A549 (cell line): ENCODE measurements around the gene RAPH1.

Source experiments
- MYC ChIP-seq: IDR thresholded peaks from 2 replicates; pipeline ENCODE4 v1.6.1; 2012; ENCODE audit warnings: mild to moderate bottlenecking, inconsistent platforms, low read length, improper control_type of control experiment, borderline replicate concordance
- NR3C1 ChIP-seq: fragments of >200 bp; sonication (Bioruptor Twin); formaldehyde crosslinking; IDR thresholded peaks from 3 replicates; pipeline ENCODE4 v1.6.1; 2017
- PHF8 ChIP-seq: fragments of 200-600 bp; sonication (generic); IDR thresholded peaks from 2 replicates; pipeline ENCODE4 v1.6.1; 2016; ENCODE audit warnings: low read depth, mild to moderate bottlenecking, antibody characterized with exemption, moderate library complexity, borderline replicate concordance
- POLR2A ChIP-seq: IDR thresholded peaks from 2 replicates; pipeline ENCODE4 v1.6.1; 2012; ENCODE audit warnings: mild to moderate bottlenecking, low read length
- RCOR1 ChIP-seq: fragments of 150-350 bp; IDR thresholded peaks from 2 replicates; pipeline ENCODE4 v1.6.1; 2014; ENCODE audit warnings: antibody characterized with exemption, low read length, low read depth
- REST ChIP-seq: fragments of 200-600 bp; sonication (generic); IDR thresholded peaks from 2 replicates; pipeline ENCODE4 v1.6.1; 2016; ENCODE audit warnings: antibody characterized with exemption, mild to moderate bottlenecking, moderate library complexity
- SREBF2 ChIP-seq: fragments of 450-650 bp; IDR thresholded peaks from 2 replicates; pipeline ENCODE4 v1.6.1; 2014; ENCODE audit warnings: mild to moderate bottlenecking, moderate library complexity
- TFCP2L1 ChIP-seq: fragments of 250-450 bp; sonication (Bioruptor Pico); IDR thresholded peaks from 2 replicates; pipeline ENCODE4 v1.5.0; 2021; ENCODE audit warnings: mild to moderate bottlenecking
- ZNF302 ChIP-seq: fragments of 250-450 bp; sonication (Bioruptor Pico); IDR thresholded peaks from 2 replicates; pipeline ENCODE4 v1.9.0; 2021; ENCODE audit warnings: inconsistent platforms, mild to moderate bottlenecking, moderate library complexity
- ZSCAN20 ChIP-seq: fragments of 250-450 bp; sonication (Bioruptor Pico); IDR thresholded peaks from 2 replicates; pipeline ENCODE4 v1.8.0; 2022; ENCODE audit warnings: mild to moderate bottlenecking, moderate library complexity
- TF ChIP-seq, protein P1 (sequence below): fragments of >200 bp; sonication (Bioruptor Twin); formaldehyde crosslinking; IDR thresholded peaks from 3 replicates; pipeline ENCODE4 v1.5.1; 2016
- TF ChIP-seq, protein P2 (sequence below): IDR thresholded peaks from 2 replicates; pipeline ENCODE4 v1.6.1; 2012
- TF ChIP-seq, protein P3 (sequence below): fragments of 450-650 bp; IDR thresholded peaks from 2 replicates; pipeline ENCODE4 v1.6.1; 2014; ENCODE audit warnings: antibody characterized with exemption

DNA sequence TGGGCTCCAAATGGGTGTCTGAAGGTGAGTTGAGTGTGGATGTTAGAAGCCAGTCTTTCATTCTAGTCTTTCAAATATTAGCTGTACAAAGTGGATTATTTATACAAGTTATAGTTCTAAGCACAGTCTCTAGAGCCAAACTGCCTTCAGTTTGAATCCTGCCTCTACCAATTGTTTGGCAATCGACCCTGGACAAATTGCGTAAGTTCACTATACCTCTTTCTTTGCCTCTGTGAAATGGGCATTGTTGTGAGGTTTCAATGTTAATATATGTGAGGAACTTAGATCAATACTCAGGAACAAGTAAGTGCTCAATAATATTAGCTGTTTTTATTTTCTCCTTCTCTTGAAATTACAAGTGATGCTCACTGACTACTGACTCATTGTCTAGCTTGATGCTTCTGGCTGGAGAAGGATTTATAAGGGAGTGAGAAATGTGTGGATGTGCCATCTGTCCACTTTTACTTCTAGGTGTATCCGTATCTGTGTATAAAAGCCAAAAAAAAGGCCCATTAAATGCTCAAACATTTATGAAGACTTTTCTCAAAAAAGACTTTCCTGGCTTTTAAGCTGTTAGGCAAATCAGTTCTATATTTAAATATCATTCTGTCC, 48.1 kb upstream of the RAPH1 start:
- TF ChIP-seq, protein P1, sequence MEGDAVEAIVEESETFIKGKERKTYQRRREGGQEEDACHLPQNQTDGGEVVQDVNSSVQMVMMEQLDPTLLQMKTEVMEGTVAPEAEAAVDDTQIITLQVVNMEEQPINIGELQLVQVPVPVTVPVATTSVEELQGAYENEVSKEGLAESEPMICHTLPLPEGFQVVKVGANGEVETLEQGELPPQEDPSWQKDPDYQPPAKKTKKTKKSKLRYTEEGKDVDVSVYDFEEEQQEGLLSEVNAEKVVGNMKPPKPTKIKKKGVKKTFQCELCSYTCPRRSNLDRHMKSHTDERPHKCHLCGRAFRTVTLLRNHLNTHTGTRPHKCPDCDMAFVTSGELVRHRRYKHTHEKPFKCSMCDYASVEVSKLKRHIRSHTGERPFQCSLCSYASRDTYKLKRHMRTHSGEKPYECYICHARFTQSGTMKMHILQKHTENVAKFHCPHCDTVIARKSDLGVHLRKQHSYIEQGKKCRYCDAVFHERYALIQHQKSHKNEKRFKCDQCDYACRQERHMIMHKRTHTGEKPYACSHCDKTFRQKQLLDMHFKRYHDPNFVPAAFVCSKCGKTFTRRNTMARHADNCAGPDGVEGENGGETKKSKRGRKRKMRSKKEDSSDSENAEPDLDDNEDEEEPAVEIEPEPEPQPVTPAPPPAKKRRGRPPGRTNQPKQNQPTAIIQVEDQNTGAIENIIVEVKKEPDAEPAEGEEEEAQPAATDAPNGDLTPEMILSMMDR: no peak
- TF ChIP-seq POLR2A (no peak), SREBF2 (no peak), MYC (no peak), PHF8 (no peak), ZSCAN20 (CRISPR knock-in tag) (no peak), REST (no peak), ZNF302 (no peak), RCOR1 (no peak), TFCP2L1 (CRISPR knock-in tag) (no peak), NR3C1 (no peak)
- TF ChIP-seq, protein P2, sequence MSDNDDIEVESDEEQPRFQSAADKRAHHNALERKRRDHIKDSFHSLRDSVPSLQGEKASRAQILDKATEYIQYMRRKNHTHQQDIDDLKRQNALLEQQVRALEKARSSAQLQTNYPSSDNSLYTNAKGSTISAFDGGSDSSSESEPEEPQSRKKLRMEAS: no peak
- TF ChIP-seq, protein P3, sequence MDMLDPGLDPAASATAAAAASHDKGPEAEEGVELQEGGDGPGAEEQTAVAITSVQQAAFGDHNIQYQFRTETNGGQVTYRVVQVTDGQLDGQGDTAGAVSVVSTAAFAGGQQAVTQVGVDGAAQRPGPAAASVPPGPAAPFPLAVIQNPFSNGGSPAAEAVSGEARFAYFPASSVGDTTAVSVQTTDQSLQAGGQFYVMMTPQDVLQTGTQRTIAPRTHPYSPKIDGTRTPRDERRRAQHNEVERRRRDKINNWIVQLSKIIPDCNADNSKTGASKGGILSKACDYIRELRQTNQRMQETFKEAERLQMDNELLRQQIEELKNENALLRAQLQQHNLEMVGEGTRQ: no peak
